Neural cell (in vitro differentiated cells): ENCODE data around the gene ASCC1. TPM values are rescaled to one million over a fixed set of nuclear protein-coding genes. Genes with fewer than 3 reads are reported as not detected.

Source experiments
- H2AFZ ChIP-seq: fragments of 200-600, 300-800 bp; sonication (generic), shearing (Covaris generic); 2 replicates; pipeline ENCODE4 v1.6.0; 2014; ENCODE audit warnings: low read depth, mild to moderate bottlenecking, antibody characterized with exemption, low read length, moderate library complexity
- H3F3A ChIP-seq: fragments of 200-600 bp; shearing (Covaris generic); 2 replicates; pipeline ENCODE4 v1.6.1; 2016; ENCODE audit warnings: mild to moderate bottlenecking, moderate library complexity, mixed read lengths, antibody characterized with exemption, low read length; ENCODE audit not compliant: insufficient read depth, poor library complexity, severe bottlenecking
- H3K27ac ChIP-seq: fragments of 200-600, 300-800 bp; sonication (generic), shearing (Covaris generic); 2 replicates; pipeline ENCODE4 v1.5.1; 2014; ENCODE audit warnings: mild to moderate bottlenecking, low read length, moderate library complexity
- H3K27me3 ChIP-seq: fragments of 300-800, 200-600 bp; sonication (generic), shearing (Covaris generic); 2 replicates; pipeline ENCODE4 v1.6.0; 2014; ENCODE audit warnings: mild to moderate bottlenecking, low read depth, low read length, moderate library complexity; ENCODE audit not compliant: insufficient read depth
- H3K36me3 ChIP-seq: fragments of 300-800, 200-600 bp; sonication (generic), shearing (Covaris generic); 2 replicates; pipeline ENCODE4 v1.5.1; 2014; ENCODE audit warnings: mild to moderate bottlenecking, antibody characterized with exemption, low read length, moderate library complexity; ENCODE audit not compliant: insufficient read depth
- H3K4me2 ChIP-seq: fragments of 300-800, 200-600 bp; sonication (generic), shearing (Covaris generic); 2 replicates; pipeline ENCODE4 v1.6.0; 2014; ENCODE audit warnings: mild to moderate bottlenecking, low read length
- H3K4me3 ChIP-seq: fragments of 300-800, 200-600 bp; sonication (generic), shearing (Covaris generic); 2 replicates; pipeline ENCODE4 v1.5.1; 2014; ENCODE audit warnings: mild to moderate bottlenecking, low read length, moderate library complexity
- H3K79me2 ChIP-seq: fragments of 200-600 bp; shearing (Covaris generic); replicated peaks from 2 replicates; pipeline ENCODE4 v1.6.0; 2014; ENCODE audit warnings: mild to moderate bottlenecking, low read length, moderate library complexity; ENCODE audit not compliant: insufficient read depth
- H3K9ac ChIP-seq: fragments of 300-800, 200-600 bp; sonication (generic), shearing (Covaris generic); 2 replicates; pipeline ENCODE4 v1.6.1; 2016; ENCODE audit warnings: mild to moderate bottlenecking, low read length, mixed read lengths
- H3K9me2 ChIP-seq: fragments of 200-600 bp; shearing (Covaris generic); 2 replicates; pipeline ENCODE4 v1.6.1; 2016; ENCODE audit warnings: mild to moderate bottlenecking, low read length, mixed read lengths; ENCODE audit not compliant: insufficient read depth
- H3K9me3 ChIP-seq: fragments of 200-600, 300-800 bp; sonication (generic), shearing (Covaris generic); 2 replicates; pipeline ENCODE4 v1.6.1; 2016; ENCODE audit warnings: mild to moderate bottlenecking, mixed run types, low read length, moderate library complexity, mixed read lengths
- H4K20me1 ChIP-seq: fragments of 200-600 bp; shearing (Covaris generic); 2 replicates; pipeline ENCODE4 v1.6.1; 2016; ENCODE audit warnings: mild to moderate bottlenecking, mixed run types; ENCODE audit not compliant: insufficient read depth
- CTCF ChIP-seq: fragments of 450-650 bp; IDR thresholded peaks from 2 replicates; pipeline ENCODE4 v1.5.1; 2014; ENCODE audit warnings: antibody characterized with exemption, mild to moderate bottlenecking, moderate library complexity; ENCODE audit not compliant: poor library complexity, severe bottlenecking
- EP300 ChIP-seq: fragments of 450-650 bp; conservative IDR thresholded peaks from 2 replicates; pipeline ENCODE4 v1.6.1; 2014; ENCODE audit warnings: antibody characterized with exemption, mild to moderate bottlenecking, moderate library complexity; ENCODE audit not compliant: poor library complexity, severe bottlenecking
- EZH2 ChIP-seq: fragments of 200-600, 300-800 bp; shearing (Covaris generic), sonication (generic); IDR thresholded peaks from 2 replicates; pipeline ENCODE4 v1.6.1; 2014; ENCODE audit warnings: antibody characterized with exemption, low read length, borderline replicate concordance, mild to moderate bottlenecking; ENCODE audit not compliant: insufficient read depth, poor library complexity, severe bottlenecking
- MXI1 ChIP-seq: fragments of 450-650 bp; conservative IDR thresholded peaks from 2 replicates; pipeline ENCODE4 v1.6.1; 2014; ENCODE audit warnings: antibody characterized with exemption, mild to moderate bottlenecking; ENCODE audit not compliant: poor library complexity, severe bottlenecking
- POLR2AphosphoS5 ChIP-seq: IDR thresholded peaks from 2 replicates; pipeline ENCODE4 v1.6.1; 2012
- RAD21 ChIP-seq: fragments of 450-650 bp; conservative IDR thresholded peaks from 2 replicates; pipeline ENCODE4 v1.6.1; 2014; ENCODE audit warnings: antibody characterized with exemption, mild to moderate bottlenecking, moderate library complexity
- SMC3 ChIP-seq: fragments of 450-650 bp; conservative IDR thresholded peaks from 2 replicates; pipeline ENCODE4 v1.6.1; 2014; ENCODE audit warnings: antibody characterized with exemption, mild to moderate bottlenecking, moderate library complexity; ENCODE audit not compliant: poor library complexity
- TAF1 ChIP-seq: IDR thresholded peaks from 2 replicates; pipeline ENCODE4 v1.6.1; 2012; ENCODE audit warnings: low read depth
- polyA plus RNA-seq: library from polyadenylated mRNA; depleted of rRNA; stranded (reverse); fragments of >200 nt; gene quantifications from 2 replicates; pipeline ENCODE4 v1.2.3, GENCODE V29; 2014
- TF ChIP-seq, protein P1 (sequence below): IDR thresholded peaks from 2 replicates; pipeline ENCODE4 v1.6.1; 2012; ENCODE audit warnings: borderline replicate concordance

The ASCC1 gene
- polyA plus RNA-seq, 1 donor from 2014 or later: 39.6 TPM

- Histone ChIP-seq H3K9me3 (no peaks in the 10 kb centered on the region), H3K4me3 (no peak overlapping the region), H4K20me1 (no peaks in the 10 kb centered on the region), H3K4me2 (no peak overlapping the region), H3K36me3 (no peaks in the 10 kb centered on the region), H3K9ac (no peak overlapping the region), H3K27ac (no peak overlapping the region), H3K9me2 (no peaks in the 10 kb centered on the region), H3F3A (no peaks in the 10 kb centered on the region), H2AFZ (no peak overlapping the region), H3K79me2 (no peaks in the 10 kb centered on the region), H3K27me3 (no peaks in the 10 kb centered on the region)
- TF ChIP-seq EP300: no peak
- TF ChIP-seq MXI1: no peak
- no peak for TF ChIP-seq POLR2AphosphoS5
- no peak for TF ChIP-seq CTCF
- TF ChIP-seq, protein P1, sequence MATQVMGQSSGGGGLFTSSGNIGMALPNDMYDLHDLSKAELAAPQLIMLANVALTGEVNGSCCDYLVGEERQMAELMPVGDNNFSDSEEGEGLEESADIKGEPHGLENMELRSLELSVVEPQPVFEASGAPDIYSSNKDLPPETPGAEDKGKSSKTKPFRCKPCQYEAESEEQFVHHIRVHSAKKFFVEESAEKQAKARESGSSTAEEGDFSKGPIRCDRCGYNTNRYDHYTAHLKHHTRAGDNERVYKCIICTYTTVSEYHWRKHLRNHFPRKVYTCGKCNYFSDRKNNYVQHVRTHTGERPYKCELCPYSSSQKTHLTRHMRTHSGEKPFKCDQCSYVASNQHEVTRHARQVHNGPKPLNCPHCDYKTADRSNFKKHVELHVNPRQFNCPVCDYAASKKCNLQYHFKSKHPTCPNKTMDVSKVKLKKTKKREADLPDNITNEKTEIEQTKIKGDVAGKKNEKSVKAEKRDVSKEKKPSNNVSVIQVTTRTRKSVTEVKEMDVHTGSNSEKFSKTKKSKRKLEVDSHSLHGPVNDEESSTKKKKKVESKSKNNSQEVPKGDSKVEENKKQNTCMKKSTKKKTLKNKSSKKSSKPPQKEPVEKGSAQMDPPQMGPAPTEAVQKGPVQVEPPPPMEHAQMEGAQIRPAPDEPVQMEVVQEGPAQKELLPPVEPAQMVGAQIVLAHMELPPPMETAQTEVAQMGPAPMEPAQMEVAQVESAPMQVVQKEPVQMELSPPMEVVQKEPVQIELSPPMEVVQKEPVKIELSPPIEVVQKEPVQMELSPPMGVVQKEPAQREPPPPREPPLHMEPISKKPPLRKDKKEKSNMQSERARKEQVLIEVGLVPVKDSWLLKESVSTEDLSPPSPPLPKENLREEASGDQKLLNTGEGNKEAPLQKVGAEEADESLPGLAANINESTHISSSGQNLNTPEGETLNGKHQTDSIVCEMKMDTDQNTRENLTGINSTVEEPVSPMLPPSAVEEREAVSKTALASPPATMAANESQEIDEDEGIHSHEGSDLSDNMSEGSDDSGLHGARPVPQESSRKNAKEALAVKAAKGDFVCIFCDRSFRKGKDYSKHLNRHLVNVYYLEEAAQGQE: no peak
- TF ChIP-seq SMC3: no peak
- no peak for TF ChIP-seq EZH2
- TF ChIP-seq TAF1: no peak
- TF ChIP-seq RAD21: no peak
These were observed 147.8 kb downstream of the ASCC1 start for GRCh38 chr10:72068126-72068765.

GRCh38 chr10:72067463-72068125 is 148.5 kb downstream of the ASCC1 start:
- H3K27ac ChIP-seq: no peak overlapping the region
- no peaks in the 10 kb centered on the region for H3K9me3 ChIP-seq
- H3K4me2 ChIP-seq: no peak overlapping the region
- H3K4me3 ChIP-seq: no peak overlapping the region
- H3F3A ChIP-seq: no peaks in the 10 kb centered on the region
- no peaks in the 10 kb centered on the region for H3K79me2 ChIP-seq
- H3K36me3 ChIP-seq: no peaks in the 10 kb centered on the region
- no peak overlapping the region for H3K9ac ChIP-seq
- no peak overlapping the region for H2AFZ ChIP-seq
- TF ChIP-seq SMC3 (no peak), CTCF (no peak), POLR2AphosphoS5 (no peak), RAD21 (no peak), TAF1 (no peak), EZH2 (no peak), MXI1 (no peak), EP300 (no peak)
- TF ChIP-seq, protein P1: no peak
- H4K20me1 ChIP-seq: no peaks in the 10 kb centered on the region
- no peaks in the 10 kb centered on the region for H3K9me2 ChIP-seq
- no peaks in the 10 kb centered on the region for H3K27me3 ChIP-seq
